PC-9 (cell line): ENCODE measurements around the gene CPN2. TPM values are rescaled to one million over a fixed set of nuclear protein-coding genes. Genes with fewer than 3 reads are reported as not detected.

ENCODE experiments used
- BruUV-seq: library from RNA; stranded (reverse); fragments of 400-500 nt; replicated peaks from 2 replicates; lab custom pipeline; 2021; lab: Mats Ljungman, UMichigan
- CTCF ChIA-PET: fragments of 300-600 bp; sonication (Branson Sonifier 250); formaldehyde crosslinking; loops from one replicate; lab custom pipeline; 2022; ENCODE audit warnings: antibody characterized with exemption; lab: Charles Lee
- POLR2A ChIA-PET: fragments of 300-600 bp; sonication (Branson Sonifier 250); formaldehyde crosslinking; loops from one replicate; lab custom pipeline; 2022; ENCODE audit warnings: antibody characterized with exemption; ENCODE audit not compliant: unreplicated experiment; lab: Charles Lee
- DNase-seq, 2 experiments: peaks; one replicate each; pipeline versions ENCODE4 v3.0.0 to v3.0.0-alpha.2; 2015 to 2022; ENCODE audit warnings: mixed read lengths in 1 of 2
- H2AFZ ChIP-seq: fragments of 200-600 bp; sonication (generic); 2 replicates; pipeline ENCODE4 v1.8.1; 2017; ENCODE audit warnings: antibody characterized with exemption
- H3F3A ChIP-seq: fragments of 200-600 bp; sonication (generic); 2 replicates; pipeline ENCODE4 v1.8.1; 2017; ENCODE audit warnings: antibody characterized with exemption, mild to moderate bottlenecking, low read depth; ENCODE audit not compliant: insufficient read depth
- H3K27ac ChIP-seq: fragments of 200-600 bp; sonication (generic); 2 replicates; pipeline ENCODE4 v1.6.1; 2016; ENCODE audit warnings: mixed run types
- H3K27me3 ChIP-seq: fragments of 200-600 bp; sonication (generic); 2 replicates; pipeline ENCODE4 v1.6.1; 2016; ENCODE audit warnings: low read depth, mixed run types; ENCODE audit not compliant: insufficient read depth
- H3K36me3 ChIP-seq: fragments of 200-600 bp; sonication (generic); 2 replicates; pipeline ENCODE4 v1.6.1; 2016; ENCODE audit warnings: low read depth, mixed run types
- H3K4me1 ChIP-seq: fragments of 200-600 bp; sonication (generic); replicated peaks from 2 replicates; pipeline ENCODE4 v1.6.1; 2016; ENCODE audit warnings: mixed run types; ENCODE audit not compliant: insufficient read depth
- H3K4me2 ChIP-seq: fragments of 200-600 bp; sonication (generic); 2 replicates; pipeline ENCODE4 v1.6.1; 2017; ENCODE audit warnings: mixed run types
- H3K4me3 ChIP-seq: fragments of 200-600 bp; sonication (generic); 2 replicates; pipeline ENCODE4 v1.6.1; 2016; ENCODE audit warnings: mixed run types
- H3K79me2 ChIP-seq: fragments of 200-600 bp; sonication (generic); 2 replicates; pipeline ENCODE4 v1.6.1; 2017; ENCODE audit warnings: low read depth, mixed run types
- H3K9me2 ChIP-seq: fragments of 200-600 bp; sonication (generic); 2 replicates; pipeline ENCODE4 v1.8.1; 2017; ENCODE audit warnings: mild to moderate bottlenecking; ENCODE audit not compliant: insufficient read depth
- H3K9me3 ChIP-seq: fragments of 200-600 bp; sonication (generic); 2 replicates; pipeline ENCODE4 v1.8.1; 2016; ENCODE audit warnings: low read depth; ENCODE audit not compliant: insufficient read depth
- H4K20me1 ChIP-seq: fragments of 200-600 bp; sonication (generic); 2 replicates; pipeline ENCODE4 v1.8.1; 2017; ENCODE audit not compliant: insufficient read depth
- EZH2 ChIP-seq: fragments of 200-600 bp; sonication (generic); IDR thresholded peaks from 2 replicates; pipeline ENCODE4 v1.8.0; 2017; ENCODE audit warnings: antibody characterized with exemption, low read depth
- intact Hi-C: fragments of 100-400 bp; cut with micrococcal nuclease; formaldehyde crosslinking; loops from one replicate; pipeline ENCODE4 v1.10.0; 2022; ENCODE audit not compliant: unreplicated experiment
- total RNA-seq: library from RNA; stranded (reverse); gene quantifications from 2 replicates; pipeline ENCODE4 v1.2.3, GENCODE V29; 2021
- TF ChIP-seq, protein P1 (sequence below): fragments of 200-600 bp; sonication (generic); conservative IDR thresholded peaks from 2 replicates; pipeline ENCODE4 v1.6.1; 2017; ENCODE audit warnings: mixed run types, antibody characterized with exemption, mild to moderate bottlenecking, moderate library complexity

Gene CPN2
- total RNA-seq, 1 experiment from 2014 or later = not detected

DNA sequence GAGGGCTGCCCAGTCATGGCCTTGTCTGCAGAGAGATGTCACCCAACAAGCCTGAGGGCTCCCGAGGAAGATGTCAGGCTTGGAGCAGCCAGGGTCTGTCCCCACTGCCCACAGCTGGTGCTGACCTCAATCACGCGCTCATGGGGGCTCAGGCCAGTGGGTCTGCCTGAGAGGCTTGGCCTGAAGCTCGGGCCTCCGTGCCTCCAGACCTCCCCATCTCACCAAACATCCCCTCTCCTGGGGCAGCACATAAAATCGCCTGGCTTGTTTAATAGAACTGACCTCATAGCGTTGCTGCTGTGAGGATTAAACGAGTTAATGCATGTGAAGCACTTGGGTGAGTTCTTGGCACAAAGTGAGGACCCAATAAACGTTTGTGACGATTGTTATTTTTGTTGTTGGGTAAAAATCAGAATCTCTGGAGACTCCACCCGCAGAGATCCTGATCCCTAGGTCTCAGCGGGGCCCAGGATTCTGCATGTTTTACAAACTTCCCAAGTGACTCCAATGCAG lies 14.9 kb upstream of the CPN2 start:
- no peaks in the 10 kb centered on the region for H3K79me2 ChIP-seq
- DNase-seq = no peak
- H3K9me2 ChIP-seq = no peaks in the 10 kb centered on the region
- peaks cover 76% of the 10 kb centered on the region for H3K27me3 ChIP-seq
- H3K4me1 ChIP-seq = no peaks in the 10 kb centered on the region
- no TSS peak for BruUV-seq
- no peaks in the 10 kb centered on the region for H4K20me1 ChIP-seq
- POLR2A ChIA-PET = no interaction called here
- CTCF ChIA-PET = no interaction called here
- H3F3A ChIP-seq = no peaks in the 10 kb centered on the region; the same call in 1 of the 2 replicates
- no peaks in the 10 kb centered on the region for H3K9me3 ChIP-seq
- H2AFZ ChIP-seq = no peak overlapping the region
- H3K4me3 ChIP-seq = no peak overlapping the region
- H3K27ac ChIP-seq = no peak overlapping the region
- no peak overlapping the region for H3K4me2 ChIP-seq
- no peaks in the 10 kb centered on the region for H3K36me3 ChIP-seq
- TF ChIP-seq EZH2 = no peak
- TF ChIP-seq, protein P1, sequence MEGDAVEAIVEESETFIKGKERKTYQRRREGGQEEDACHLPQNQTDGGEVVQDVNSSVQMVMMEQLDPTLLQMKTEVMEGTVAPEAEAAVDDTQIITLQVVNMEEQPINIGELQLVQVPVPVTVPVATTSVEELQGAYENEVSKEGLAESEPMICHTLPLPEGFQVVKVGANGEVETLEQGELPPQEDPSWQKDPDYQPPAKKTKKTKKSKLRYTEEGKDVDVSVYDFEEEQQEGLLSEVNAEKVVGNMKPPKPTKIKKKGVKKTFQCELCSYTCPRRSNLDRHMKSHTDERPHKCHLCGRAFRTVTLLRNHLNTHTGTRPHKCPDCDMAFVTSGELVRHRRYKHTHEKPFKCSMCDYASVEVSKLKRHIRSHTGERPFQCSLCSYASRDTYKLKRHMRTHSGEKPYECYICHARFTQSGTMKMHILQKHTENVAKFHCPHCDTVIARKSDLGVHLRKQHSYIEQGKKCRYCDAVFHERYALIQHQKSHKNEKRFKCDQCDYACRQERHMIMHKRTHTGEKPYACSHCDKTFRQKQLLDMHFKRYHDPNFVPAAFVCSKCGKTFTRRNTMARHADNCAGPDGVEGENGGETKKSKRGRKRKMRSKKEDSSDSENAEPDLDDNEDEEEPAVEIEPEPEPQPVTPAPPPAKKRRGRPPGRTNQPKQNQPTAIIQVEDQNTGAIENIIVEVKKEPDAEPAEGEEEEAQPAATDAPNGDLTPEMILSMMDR = no peak
- intact Hi-C loops = no loop called here

DNA sequence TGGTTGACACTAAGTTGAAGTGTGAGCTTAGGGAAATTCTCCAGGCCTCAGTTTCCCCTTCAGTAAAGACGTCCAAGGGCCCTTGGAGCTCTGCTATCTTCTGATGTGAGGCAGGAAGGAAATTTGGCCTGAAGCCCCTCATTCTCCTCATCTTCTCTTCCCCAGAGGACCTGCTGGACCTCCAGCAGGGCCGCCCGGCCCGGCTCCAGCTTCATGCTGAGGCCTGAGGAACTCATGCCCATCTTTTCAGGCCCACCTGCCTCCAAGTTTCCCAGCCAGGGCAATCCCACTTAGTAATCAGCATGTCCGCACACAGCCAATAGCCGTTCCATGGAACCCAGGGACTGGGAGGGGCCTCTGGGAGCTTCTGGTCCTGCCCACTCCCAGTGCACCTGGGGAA lies 14.4 kb upstream of the CPN2 start:
- TF ChIP-seq EZH2 = no peak
- TF ChIP-seq, protein P1 = no peak
- no peaks in the 10 kb centered on the region for H3K79me2 ChIP-seq
- CTCF ChIA-PET = no interaction called here
- intact Hi-C loops = no loop called here
- no peak for DNase-seq
- H3K9me3 ChIP-seq = no peaks in the 10 kb centered on the region
- H3K36me3 ChIP-seq = no peaks in the 10 kb centered on the region
- BruUV-seq = no TSS peak
- no peak overlapping the region for H3K4me3 ChIP-seq
- H3K27ac ChIP-seq = no peak overlapping the region
- no peaks in the 10 kb centered on the region for H3K9me2 ChIP-seq
- H3K27me3 ChIP-seq = peaks cover 78% of the 10 kb centered on the region
- no peak overlapping the region for H3K4me2 ChIP-seq
- no peaks in the 10 kb centered on the region for H4K20me1 ChIP-seq
- H3F3A ChIP-seq = no peaks in the 10 kb centered on the region; the same call in 1 of the 2 replicates
- H3K4me1 ChIP-seq = no peaks in the 10 kb centered on the region
- POLR2A ChIA-PET = no interaction called here
- no peak overlapping the region for H2AFZ ChIP-seq

DNA sequence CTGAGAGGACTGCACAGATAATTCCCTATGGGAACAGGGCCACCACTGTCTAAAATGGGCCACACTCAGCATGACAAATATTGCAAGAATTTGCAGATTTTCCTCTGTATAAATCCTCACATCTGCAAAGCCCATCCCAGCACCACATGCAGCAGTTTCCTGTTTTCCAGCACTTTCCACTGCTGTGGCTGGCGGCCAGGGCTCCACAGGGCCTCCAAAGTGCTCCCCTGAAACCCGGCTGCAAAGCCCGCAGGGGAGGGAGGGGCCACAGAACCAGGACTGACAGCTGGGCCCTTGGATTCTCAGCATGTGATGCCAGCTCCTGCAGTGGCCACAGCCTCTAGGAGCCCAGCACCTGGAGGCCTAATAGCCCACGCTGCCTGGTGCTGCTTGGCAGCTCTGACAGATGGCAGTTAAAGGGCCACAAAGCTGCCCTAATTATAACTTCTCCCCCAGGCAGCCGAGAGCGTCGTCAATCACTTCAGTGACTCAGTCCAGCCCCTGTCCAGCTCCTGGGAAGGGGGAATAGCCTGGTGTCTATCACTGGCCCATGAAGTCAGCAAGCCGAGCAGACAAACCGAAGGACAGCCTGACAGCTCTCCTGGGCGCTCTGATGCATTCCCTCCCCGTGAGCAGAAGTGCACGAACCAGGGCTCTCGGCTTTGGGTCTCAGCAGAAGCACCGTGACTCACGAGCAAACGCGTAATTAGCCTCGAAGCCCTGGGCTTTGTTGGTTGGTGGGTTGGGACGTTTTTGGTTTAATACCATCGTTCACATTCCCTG lies 13.7 kb upstream of the CPN2 start:
- Histone ChIP-seq H3F3A (no peaks in the 10 kb centered on the region), H3K4me2 (no peak overlapping the region), H3K4me3 (no peak overlapping the region), H3K36me3 (no peaks in the 10 kb centered on the region), H3K4me1 (no peaks in the 10 kb centered on the region), H3K27me3 (peaks cover 78% of the 10 kb centered on the region), H2AFZ (no peak overlapping the region), H4K20me1 (no peaks in the 10 kb centered on the region), H3K9me3 (no peaks in the 10 kb centered on the region), H3K27ac (no peak overlapping the region), H3K79me2 (no peaks in the 10 kb centered on the region), H3K9me2 (no peaks in the 10 kb centered on the region)
- no peak for DNase-seq
- BruUV-seq = no TSS peak
- TF ChIP-seq, protein P1 = no peak
- CTCF ChIA-PET = interaction anchor here (0.6 kb wide), 1 partner anchor 585 kb away, joined by 3 read pairs; no protein-coding TSS in a partner anchor
- intact Hi-C loops = no loop called here
- POLR2A ChIA-PET = no interaction called here
